Endothelial cell (in vitro differentiated cells): Measurements from ENCODE around the gene WDR54. TPM values are rescaled to one million over a fixed set of nuclear protein-coding genes. Genes with fewer than 3 reads are reported as not detected.
A peak's percentile ranks its signal among the peaks of the same experiment; 100 is the strongest.

Experiments
- DNase-seq: peaks from one replicate; pipeline ENCODE4 v3.0.0; 2021; ENCODE audit warnings: low spot score
- H3K27ac Mint-ChIP-seq: one replicate; pipeline ENCODE4 v1.8.0; 2021; ENCODE audit warnings: mixed read lengths, inconsistent platforms; ENCODE audit not compliant: unreplicated experiment
- H3K27me3 Mint-ChIP-seq: one replicate; pipeline ENCODE4 v1.8.0; 2021; ENCODE audit warnings: mild to moderate bottlenecking, moderate library complexity, mixed read lengths, inconsistent platforms; ENCODE audit not compliant: unreplicated experiment
- H3K36me3 Mint-ChIP-seq: one replicate; pipeline ENCODE4 v1.8.0; 2021; ENCODE audit warnings: mild to moderate bottlenecking, low read depth, mixed read lengths, inconsistent platforms; ENCODE audit not compliant: unreplicated experiment
- H3K4me1 Mint-ChIP-seq: one replicate; pipeline ENCODE4 v1.8.0; 2021; ENCODE audit warnings: mild to moderate bottlenecking, mixed read lengths, inconsistent platforms; ENCODE audit not compliant: unreplicated experiment
- H3K4me3 Mint-ChIP-seq: one replicate; pipeline ENCODE4 v1.8.0; 2021; ENCODE audit warnings: mild to moderate bottlenecking, mixed read lengths, inconsistent platforms; ENCODE audit not compliant: unreplicated experiment
- H3K9me3 Mint-ChIP-seq: one replicate; pipeline ENCODE4 v1.8.0; 2021; ENCODE audit warnings: mixed read lengths, inconsistent platforms; ENCODE audit not compliant: unreplicated experiment
- CTCF ChIP-seq: fragments of 200-600 bp; sonication (generic); IDR thresholded peaks from one replicate; pipeline ENCODE4 v1.5.0; 2021; ENCODE audit warnings: antibody characterized with exemption; ENCODE audit not compliant: unreplicated experiment
- total RNA-seq: library from RNA; stranded (reverse); fragmentation: NEBNext Ultra II Directional; extraction: Animal tissue kit (Norgen Biotek cat#: 25700); gene quantifications from one replicate; pipeline ENCODE4 v1.2.1, GENCODE V29; 2021; ENCODE audit not compliant: unreplicated experiment

The WDR54 gene
- total RNA-seq, 1 donor from 2014 or later = 34.1 TPM

- no peak for DNase-seq
- no peak overlapping the region for H3K4me3 Mint-ChIP-seq
- H3K27me3 Mint-ChIP-seq = no peaks in the 10 kb centered on the region
- no peaks in the 10 kb centered on the region for H3K9me3 Mint-ChIP-seq
- no peak for TF ChIP-seq CTCF
- H3K36me3 Mint-ChIP-seq = peaks cover 17% of the 10 kb centered on the region
- H3K27ac Mint-ChIP-seq = no peak overlapping the region
- H3K4me1 Mint-ChIP-seq = peaks cover 29% of the 10 kb centered on the region
Observed at GRCh38 chr2:74381751-74382150, 39.8 kb upstream of the WDR54 start.

GRCh38 chr2:74383254-74383653 is 38.3 kb upstream of the WDR54 start:
- no peak for TF ChIP-seq CTCF
- no peaks in the 10 kb centered on the region for H3K9me3 Mint-ChIP-seq
- peak overlapping the region; percentile 43 for H3K27ac Mint-ChIP-seq
- H3K36me3 Mint-ChIP-seq = peaks cover 5% of the 10 kb centered on the region
- DNase-seq = no peak
- no peaks in the 10 kb centered on the region for H3K27me3 Mint-ChIP-seq
- peaks cover 29% of the 10 kb centered on the region for H3K4me1 Mint-ChIP-seq
- no peak overlapping the region for H3K4me3 Mint-ChIP-seq

- DNase-seq = no peak
- H3K4me1 Mint-ChIP-seq = peaks cover 26% of the 10 kb centered on the region
- H3K27me3 Mint-ChIP-seq = no peaks in the 10 kb centered on the region
- H3K9me3 Mint-ChIP-seq = no peaks in the 10 kb centered on the region
- TF ChIP-seq CTCF = no peak
- H3K4me3 Mint-ChIP-seq = no peak overlapping the region
- peaks cover 5% of the 10 kb centered on the region for H3K36me3 Mint-ChIP-seq
- no peak overlapping the region for H3K27ac Mint-ChIP-seq
Observed at GRCh38 chr2:74384051-74384450, 37.5 kb upstream of the WDR54 start.

- H3K36me3 Mint-ChIP-seq = peaks cover 5% of the 10 kb centered on the region
- H3K4me1 Mint-ChIP-seq = peaks cover 17% of the 10 kb centered on the region
- H3K27ac Mint-ChIP-seq = no peak overlapping the region
- H3K27me3 Mint-ChIP-seq = no peaks in the 10 kb centered on the region
- DNase-seq = no peak
- H3K9me3 Mint-ChIP-seq = no peaks in the 10 kb centered on the region
- no peak overlapping the region for H3K4me3 Mint-ChIP-seq
- TF ChIP-seq CTCF = no peak
Observed at GRCh38 chr2:74385396-74385795, 36.1 kb upstream of the WDR54 start.

- Mint-ChIP-seq H3K4me1 (peaks cover 18% of the 10 kb centered on the region), H3K27me3 (peaks cover 4% of the 10 kb centered on the region), H3K9me3 (no peaks in the 10 kb centered on the region), H3K4me3 (no peak overlapping the region), H3K27ac (no peak overlapping the region), H3K36me3 (no peaks in the 10 kb centered on the region)
- DNase-seq = no peak
- TF ChIP-seq CTCF = no peak
Observed at GRCh38 chr2:74387346-74387745, 34.2 kb upstream of the WDR54 start.
